ENCODE measurements around the gene MXRA5.
"Not testable (repeated sequence)": the region's sequence is repeated elsewhere in the genome, so short reads cannot be mapped to it uniquely, and the experiment has no call there.

Gene MXRA5, protein sequence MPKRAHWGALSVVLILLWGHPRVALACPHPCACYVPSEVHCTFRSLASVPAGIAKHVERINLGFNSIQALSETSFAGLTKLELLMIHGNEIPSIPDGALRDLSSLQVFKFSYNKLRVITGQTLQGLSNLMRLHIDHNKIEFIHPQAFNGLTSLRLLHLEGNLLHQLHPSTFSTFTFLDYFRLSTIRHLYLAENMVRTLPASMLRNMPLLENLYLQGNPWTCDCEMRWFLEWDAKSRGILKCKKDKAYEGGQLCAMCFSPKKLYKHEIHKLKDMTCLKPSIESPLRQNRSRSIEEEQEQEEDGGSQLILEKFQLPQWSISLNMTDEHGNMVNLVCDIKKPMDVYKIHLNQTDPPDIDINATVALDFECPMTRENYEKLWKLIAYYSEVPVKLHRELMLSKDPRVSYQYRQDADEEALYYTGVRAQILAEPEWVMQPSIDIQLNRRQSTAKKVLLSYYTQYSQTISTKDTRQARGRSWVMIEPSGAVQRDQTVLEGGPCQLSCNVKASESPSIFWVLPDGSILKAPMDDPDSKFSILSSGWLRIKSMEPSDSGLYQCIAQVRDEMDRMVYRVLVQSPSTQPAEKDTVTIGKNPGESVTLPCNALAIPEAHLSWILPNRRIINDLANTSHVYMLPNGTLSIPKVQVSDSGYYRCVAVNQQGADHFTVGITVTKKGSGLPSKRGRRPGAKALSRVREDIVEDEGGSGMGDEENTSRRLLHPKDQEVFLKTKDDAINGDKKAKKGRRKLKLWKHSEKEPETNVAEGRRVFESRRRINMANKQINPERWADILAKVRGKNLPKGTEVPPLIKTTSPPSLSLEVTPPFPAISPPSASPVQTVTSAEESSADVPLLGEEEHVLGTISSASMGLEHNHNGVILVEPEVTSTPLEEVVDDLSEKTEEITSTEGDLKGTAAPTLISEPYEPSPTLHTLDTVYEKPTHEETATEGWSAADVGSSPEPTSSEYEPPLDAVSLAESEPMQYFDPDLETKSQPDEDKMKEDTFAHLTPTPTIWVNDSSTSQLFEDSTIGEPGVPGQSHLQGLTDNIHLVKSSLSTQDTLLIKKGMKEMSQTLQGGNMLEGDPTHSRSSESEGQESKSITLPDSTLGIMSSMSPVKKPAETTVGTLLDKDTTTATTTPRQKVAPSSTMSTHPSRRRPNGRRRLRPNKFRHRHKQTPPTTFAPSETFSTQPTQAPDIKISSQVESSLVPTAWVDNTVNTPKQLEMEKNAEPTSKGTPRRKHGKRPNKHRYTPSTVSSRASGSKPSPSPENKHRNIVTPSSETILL (N-terminal part only)

DNA sequence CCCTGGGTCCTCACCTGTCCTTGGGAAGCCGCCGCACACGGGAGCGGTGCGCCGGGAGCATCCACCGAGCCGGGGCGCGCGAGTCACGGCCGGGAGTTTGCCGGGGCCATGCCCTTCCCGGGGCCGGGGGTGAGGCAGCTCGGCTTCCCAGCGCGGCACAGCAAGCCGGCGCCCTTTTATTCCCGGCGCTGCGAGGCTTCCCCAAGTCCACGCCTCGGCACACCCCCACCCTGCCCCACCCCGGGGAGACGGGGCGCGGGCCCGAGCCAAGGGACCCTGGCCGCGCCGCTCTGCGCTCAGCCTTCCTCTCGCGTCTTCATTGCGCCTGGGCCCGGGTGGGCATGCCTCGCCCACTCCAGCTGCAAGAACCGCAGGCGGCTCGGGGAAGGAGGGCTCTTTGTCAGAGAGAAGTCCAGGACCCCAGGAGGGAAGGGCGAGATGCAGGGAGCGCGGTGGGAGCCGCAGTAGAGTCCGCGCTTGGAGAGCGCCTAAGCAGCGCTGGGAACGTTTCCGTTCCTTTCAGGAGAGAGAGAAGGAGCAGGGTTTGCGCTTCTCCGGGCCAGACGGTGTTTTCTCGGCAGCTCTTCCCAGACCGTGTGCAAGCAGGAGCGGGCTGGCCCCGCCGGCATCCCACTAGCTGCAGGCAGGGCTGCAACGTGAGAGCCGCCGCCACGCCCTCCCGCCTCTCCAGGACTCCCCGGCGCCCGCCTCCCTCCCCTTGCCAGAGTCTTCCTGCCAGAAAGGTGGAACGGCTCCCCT lies at the start of gene MXRA5:
TSS of gene MXRA5 (minus strand) at position 152 of the 759 bp plus-strand sequence. CDS start 2,819 bp downstream, outside the sequence.
- no peak for DNase-seq

DNA sequence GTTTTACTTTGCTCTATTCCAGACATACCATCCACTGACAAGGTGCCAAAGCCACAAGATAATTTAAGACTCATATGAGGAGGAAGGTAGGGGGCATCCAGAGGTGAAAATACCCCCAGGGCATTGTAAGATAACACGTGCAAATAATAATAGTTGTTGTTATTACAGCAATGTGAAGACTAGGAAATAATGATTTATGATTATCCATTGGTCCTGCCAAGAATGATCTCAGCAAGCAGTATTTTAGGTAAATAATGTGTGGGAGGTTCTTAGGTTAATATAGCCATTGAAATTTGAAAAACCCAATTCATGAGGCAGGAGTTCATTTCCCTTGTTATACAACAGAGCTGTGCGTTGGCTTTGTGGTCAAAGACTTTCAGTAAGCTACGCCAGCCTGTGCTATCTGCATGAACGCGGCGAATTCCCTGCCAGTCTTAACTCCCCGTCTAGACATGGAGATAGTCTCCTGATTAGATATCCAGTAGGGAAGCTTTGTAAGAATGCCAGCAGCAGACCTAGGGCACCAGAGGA lies 47.2 kb upstream of the MXRA5 start:
- no peak for DNase-seq

DNA sequence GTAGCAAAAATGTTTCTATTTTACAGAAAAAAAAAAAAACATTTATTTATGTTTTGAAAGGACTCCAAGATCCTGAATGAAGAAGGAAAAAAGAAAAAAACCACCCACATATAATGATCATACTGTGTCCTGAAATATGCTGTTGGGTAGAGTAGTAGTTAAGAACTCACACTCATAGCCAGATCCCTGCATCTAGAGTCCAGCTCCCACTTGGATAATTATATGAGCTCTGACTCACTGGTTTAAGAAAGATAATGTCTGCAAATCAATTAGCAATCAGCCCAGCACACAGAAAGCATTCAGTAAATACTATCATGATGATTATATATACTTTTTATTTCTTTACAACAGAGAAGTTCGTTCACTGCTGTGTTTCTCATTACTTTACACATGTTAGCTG lies 46.7 kb upstream of the MXRA5 start:
- no peak for DNase-seq

DNA sequence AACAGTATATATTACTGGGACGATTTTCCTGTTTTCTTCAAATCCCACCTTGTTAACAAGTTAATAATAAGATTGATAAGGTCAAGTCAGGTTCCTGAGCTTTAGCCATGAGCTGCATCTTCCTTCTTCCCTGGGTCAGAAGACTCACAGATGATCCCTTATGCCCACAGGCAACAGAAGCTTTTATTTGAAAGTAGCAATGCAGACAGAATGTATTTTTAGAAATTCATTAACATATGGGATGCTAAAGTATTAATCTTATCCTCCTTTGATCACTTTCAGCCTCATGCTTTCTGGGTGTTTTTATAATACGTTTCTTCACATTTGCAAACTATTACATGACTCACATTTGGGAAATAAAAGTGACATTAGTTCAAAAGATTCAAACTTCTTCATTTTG lies 42.0 kb upstream of the MXRA5 start:
- no peak for DNase-seq

DNA sequence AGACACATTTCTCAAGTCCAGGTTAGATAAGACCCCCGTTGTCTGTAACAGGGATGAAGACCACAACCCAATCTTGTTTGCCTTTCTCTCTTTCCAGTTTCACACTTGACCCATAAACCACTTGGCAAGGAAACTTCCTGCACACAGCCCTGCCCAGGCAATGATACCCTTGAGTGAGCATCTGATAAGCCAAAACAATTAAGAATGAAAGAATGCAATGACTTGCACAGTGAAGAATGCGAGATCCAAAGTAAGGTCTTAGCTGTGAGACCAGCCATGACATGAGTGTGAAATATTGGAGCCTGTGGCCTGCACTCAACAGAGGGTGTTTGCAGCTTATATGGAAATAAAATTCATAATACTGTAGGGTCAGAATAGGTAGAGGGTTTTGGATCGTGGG lies 37.9 kb upstream of the MXRA5 start:
- DNase-seq, result no peak

DNA sequence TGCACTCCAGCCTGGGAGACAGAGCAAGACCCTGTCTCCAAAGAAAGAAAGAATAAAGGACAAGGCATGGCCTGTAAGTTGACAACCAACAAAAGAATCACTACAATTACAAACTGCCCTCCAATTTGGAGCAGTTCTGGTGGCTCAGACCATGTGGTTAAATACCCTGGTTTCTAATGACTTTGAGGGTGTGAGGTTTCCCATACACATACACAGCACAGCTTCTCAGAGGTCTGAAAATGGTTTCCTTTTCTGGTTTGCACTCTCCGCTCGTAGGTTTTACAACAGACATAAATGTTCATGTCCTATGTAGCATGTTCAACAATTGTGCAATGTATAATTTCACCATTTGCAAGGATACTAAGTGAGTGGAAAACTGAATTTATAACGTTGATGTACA lies 34.2 kb upstream of the MXRA5 start:
- no peak for DNase-seq

DNA sequence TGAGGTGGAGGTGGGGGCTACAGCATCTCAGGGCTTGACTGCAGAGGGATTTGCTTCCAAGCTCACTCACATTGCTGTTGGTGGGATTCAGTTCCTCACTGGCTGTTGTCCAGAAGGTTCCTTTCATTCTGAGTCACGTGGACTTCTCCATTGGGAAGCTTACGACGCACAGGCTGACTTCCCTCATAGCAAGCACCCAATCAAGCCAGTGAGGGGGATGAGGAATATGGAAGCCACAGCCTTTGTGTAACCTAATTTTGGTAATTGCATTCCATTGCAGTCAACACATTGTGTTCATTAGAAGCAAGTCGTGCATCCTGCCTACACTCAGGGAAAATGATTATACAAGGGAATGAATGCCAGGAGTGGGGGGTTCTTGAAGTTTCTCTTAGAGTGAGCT lies 32.7 kb upstream of the MXRA5 start:
- no peak for DNase-seq

DNA sequence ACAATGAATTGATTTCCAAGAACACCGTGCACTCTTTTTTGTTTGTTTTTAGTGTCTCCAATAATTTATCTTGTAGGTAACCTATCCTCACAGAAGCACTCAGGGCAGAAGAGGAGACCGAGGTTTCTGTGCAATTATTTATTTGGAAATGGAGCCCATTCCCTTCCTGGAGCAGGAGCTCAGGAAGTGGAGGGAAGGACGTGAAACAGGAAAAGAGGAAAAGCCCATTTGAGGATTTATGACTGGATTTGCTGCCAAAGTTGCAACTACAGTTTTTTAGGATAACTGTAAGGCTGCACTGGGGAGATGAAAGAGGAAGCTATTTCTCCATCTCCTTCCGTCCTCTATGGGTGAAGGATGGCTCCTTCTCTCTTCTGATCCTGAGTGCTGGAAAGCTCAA lies 31.7 kb upstream of the MXRA5 start:
- DNase-seq, result no peak

DNA sequence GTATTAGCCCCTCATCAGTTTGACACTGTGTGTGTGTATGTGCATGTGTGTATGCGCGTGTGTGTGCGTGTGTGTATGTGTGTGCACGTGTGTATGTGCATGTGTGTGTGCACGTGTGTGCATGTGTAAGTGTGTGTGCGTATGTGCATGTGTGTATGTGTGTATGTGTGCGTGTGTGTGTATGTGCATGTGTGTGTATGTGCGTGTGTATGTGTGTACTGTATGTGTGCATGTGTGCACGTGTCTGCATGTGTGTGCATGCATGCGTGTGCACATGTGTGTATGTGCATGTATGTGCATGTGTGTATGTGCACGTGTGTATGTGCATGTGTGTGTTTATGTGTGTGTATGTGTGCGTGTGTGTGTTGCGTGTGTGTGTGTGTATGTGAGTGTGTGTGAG lies 31.1 kb upstream of the MXRA5 start:
- DNase-seq, result no peak

DNA sequence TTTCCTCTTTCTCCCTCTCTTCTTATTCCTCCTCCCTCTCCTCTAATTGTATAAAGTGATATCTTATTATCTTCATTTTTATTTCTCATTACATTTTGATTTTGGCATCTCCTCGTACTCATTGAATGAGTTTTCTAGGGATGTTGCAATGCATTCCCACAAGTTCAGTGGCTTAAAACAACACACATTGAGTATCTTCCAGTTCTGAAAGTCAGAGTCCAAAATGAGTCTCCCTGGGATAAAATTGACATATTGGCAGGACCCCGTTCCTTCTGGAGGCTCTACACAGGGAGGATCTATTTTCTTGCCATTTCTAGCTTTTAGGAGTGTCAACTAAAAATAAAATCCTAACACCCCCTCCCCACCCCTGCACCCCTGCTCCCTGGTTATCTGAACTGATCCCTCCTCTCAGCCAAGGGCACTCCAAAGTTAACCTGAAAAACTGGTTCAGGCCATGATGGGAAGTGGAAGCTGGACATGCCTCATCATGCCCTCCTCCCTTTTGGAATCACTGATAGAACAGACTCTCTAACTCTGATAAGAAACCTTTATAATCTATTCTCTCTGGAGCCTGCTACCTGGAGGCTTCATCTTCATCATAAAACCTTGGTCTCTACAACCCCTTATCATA lies 29.5 kb upstream of the MXRA5 start:
- not testable (repeated sequence) for DNase-seq

DNA sequence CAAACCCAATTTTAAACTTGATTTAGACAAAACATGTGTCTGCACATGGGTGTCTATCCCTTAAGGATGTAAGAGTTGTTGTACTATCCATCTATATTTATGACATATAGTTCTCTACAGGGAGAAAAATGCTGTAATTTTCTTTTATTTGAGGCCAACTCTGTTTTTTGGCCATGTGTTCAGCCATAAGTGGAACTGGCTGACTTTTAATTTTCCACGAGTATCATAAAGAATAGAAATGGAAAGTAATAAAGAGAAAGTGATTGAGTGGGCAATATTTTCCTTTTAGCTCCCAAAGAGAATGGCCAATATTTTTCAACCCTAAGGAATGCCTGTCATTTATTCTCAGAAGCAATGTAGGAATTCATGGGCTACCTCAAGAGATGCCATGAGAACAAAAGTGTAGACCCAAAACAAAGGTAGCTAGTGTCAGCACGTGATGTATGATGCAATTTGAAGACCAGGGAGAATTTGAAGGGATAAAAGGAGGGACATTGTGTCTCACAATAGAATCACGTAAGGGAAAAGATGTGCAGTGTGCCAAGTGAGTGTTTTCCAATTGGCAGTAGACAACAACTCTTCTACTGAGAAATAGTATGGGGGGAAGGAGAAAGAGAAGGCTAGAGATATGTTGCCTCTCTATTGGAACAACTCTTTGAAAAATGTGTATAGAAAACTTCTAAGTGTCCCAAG lies 27.8 kb upstream of the MXRA5 start:
- no peak for DNase-seq

DNA sequence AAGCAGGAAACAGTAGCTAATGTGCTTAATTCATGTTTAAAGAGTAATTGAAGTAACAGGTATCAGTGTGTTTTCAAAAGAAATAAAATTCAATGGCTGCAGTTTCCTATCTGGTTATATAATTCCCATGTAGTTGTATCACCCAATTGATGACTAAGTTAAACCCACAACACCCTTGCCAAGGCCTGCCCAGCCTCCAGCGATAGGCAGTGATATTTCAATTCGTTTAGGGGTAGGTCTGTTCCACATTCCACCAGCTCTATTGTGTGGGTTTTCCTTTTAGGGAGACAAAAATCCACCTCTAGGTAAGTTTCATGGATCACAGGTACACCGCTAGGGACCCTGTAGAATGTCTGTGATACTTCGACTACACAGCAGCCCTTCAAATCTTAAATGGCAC lies 24.7 kb upstream of the MXRA5 start:
- DNase-seq, result no peak

DNA sequence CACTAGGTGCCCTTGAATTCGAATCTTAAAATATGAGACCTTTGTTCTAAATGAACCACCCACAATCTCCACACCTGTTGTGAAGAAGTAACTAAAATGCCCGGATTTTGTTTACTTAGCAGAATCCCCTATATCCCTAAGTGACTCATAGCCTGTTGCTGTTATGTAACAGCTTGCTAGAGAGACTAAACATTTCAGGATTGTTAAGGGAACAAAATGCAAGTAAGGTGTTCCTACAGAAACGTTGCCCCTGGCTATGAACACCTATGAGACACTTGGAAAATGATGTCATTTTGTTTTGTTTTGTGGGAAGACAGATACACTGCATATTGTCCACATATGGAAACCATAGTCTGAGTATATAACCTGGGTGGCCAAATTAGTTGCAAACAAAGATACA lies 24.2 kb upstream of the MXRA5 start:
- no peak for DNase-seq

DNA sequence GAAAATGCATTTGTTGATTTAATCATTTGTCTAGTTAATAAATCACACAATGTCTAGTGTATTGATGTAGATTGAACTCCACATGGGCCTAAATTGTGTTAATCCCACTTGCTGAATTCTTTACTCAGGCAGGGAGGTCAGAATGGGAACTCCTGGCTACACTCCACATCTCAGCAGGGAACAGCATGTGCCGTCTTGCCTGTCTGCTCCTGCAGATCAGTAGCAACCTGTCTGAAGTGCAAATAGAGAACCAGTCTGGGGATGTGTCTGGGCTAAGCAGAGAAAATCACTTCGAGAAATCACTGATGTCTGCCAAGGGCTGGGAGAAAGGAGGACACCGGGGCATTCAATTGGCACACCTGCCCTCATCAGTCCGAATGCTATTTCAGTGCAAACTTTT lies 16.5 kb upstream of the MXRA5 start:
- DNase-seq, result no peak

DNA sequence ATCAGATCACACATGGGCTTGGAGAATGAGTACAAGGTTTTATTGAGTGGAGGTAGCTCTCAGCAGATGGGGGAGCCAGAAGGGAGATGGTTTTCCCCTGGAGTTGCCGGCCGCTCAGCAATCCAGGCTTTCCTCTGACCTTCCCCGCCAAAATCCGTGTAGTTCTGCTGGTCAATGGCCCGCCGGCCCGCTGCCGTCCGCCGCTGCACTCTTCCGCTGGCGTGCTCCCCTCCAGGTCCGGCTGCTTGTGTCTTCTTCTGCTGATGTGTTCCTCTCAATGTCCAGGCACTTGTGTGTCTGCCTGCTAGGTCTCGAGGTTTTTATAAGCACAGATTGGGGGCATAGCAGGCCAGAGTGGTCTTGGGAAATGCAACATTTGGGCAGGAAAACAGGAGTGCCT lies 14.4 kb upstream of the MXRA5 start:
- no peak for DNase-seq

DNA sequence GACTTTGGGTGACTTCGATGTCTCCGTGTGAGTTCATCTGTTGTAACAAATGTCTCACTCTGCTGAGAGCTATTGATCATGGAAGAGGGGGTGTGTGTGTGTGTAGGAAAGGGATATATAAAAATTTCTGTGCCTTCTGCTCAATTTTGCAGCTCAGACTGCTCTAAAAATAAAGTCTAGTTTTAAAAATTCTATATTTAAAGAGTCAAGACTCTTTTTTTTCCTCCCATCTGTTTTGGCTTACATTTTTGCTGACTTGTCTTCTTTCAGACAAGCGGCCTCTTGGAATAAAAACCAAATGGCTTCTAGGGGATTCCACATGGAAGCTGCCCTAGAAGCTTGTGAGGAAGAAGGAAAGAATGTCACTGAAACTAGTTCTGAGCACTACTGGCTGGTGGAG lies 6.3 kb upstream of the MXRA5 start:
- DNase-seq, result not testable (repeated sequence)

DNA sequence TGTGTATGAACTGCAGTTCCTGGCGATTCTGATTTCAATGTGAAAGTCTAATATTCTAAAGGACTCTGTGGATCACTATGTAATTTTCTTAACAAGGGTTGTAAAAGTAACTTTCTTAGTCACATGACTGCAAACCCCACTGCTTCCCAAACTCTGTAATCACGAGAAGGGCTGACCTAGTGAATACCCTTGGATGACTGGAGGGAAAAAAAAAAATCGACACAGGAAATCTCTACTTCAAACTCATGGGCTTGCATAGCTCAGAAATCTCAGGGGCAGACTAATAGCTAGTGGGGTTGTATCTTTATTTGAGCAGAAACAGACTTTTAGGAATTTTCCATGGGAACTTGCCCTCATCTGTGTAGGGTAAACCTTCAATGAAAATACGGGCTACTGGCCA lies 4.8 kb upstream of the MXRA5 start:
- no peak for DNase-seq

DNA sequence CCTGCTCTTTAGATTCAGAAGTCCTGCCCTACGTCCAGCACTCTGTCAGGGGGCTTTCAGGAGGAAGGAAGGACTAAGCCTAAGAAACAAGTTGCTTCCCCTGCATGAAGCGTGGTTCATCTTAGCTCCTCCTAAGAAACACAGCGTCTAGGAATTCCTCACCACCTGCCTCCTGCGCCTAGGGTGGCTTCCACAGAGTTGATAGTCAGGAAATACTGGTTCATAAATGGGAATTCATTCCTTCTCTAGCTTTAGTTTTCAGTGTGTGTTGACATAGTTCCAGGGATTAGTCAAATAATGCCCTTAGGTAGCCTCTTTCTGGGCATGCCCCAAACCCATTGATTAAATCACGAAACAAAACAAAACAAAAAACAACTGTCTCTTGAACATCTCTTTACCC lies 1.7 kb upstream of the MXRA5 start:
- DNase-seq, result no peak

DNA sequence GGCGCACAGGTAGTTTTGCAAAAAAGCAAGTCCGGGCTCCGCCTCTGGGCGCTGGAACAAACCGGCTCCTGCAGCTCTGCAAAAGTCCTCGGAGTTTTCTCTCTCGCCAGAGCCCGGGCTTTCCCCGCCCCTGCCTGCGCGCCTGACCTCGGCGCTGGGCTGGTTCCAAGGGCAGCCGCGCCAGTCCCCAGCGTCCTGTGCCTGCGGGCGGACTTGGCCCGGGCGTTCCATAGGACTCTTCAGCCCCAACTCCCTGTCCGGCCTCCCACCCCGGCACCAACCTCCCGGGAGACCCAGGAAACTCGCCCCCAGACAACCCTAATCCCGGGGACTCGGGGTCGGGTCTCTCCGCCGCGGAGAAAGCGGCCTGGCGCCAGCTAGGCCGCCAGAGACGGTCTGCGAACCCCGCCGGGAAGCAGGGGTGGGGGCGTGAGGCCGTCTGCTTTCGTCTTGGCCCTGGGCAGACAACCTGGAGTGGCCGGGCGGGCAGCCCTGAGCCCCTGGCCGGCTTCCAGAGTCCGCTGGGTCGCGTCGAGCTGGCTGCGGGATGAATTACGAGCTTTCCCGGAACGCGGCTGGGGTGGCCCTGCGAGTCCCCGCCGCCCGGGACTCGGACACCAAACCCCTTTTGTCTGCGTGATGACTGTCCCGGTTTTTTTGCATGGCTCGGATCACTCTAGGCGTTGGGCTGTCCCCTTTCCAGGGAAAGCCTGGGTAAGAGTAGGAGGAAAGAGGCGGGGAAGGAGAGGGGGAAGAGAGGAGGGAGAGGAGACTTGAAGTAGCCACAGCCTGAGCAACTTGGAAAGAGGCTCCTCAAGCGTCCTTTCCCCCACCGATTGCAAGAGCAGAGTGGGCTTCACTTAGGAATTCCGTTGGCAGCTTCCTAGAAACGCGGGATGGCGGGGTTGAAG lies 916 bp downstream of the MXRA5 start:
- no peak for DNase-seq

DNA sequence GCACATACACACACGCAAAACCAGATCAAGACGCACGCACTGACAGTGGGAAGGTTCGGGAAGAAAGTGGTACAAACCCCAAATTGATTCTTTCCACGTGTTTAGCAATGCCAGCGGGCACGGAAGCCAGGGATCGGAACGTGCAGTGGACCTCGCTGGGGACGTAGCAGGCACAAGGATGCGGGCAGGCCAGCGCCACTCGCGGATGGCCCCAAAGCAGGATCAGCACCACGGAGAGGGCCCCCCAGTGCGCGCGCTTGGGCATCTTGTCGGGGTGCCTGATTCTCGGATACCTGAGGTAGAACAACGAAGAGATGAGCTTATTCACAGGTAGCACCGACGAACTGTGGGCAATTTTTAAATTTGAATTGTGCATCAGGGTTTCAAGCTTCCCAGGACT lies 2.9 kb downstream of the MXRA5 start:
- DNase-seq, result not testable (repeated sequence)

Data from cortex of kidney (tissue), 1 donor.